ENCODE data around the gene SLC46A2.

DNA sequence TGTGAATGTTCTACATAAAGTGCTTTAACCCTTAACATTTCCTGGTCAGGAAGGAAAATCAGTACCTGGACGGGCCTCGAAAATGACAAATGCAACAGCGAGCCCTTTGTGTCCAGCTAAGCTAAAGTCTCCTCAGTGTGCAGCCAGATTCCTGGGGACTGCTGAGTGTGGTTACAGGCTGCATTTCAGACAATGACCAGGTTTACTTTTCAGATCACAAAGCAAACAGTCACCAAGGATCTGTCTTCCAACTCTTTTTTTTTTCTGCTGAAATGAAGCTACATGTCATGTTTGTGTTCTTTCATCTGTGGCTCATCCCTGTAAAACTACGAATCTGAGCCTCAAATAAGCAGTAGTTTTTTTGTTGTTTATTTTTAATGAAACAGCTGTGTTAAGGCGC, 20.8 kb downstream of the SLC46A2 start:
- TF ChIP-seq SUZ12 (IDR thresholded peaks at IDR 0.05), result no peak
- no peak for TF ChIP-seq FOXK2 (IDR thresholded peaks at IDR 0.05)
- no peak for TF ChIP-seq TARDBP (IDR thresholded peaks at IDR 0.05)
- TF ChIP-seq HDGF (IDR thresholded peaks at IDR 0.05; ENCODE audit: borderline replicate concordance), result no peak
- no peak for TF ChIP-seq LEF1 (IDR thresholded peaks at IDR 0.05; ENCODE audit: borderline replicate concordance)
- TF ChIP-seq, protein P1, sequence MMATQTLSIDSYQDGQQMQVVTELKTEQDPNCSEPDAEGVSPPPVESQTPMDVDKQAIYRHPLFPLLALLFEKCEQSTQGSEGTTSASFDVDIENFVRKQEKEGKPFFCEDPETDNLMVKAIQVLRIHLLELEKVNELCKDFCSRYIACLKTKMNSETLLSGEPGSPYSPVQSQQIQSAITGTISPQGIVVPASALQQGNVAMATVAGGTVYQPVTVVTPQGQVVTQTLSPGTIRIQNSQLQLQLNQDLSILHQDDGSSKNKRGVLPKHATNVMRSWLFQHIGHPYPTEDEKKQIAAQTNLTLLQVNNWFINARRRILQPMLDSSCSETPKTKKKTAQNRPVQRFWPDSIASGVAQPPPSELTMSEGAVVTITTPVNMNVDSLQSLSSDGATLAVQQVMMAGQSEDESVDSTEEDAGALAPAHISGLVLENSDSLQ (IDR thresholded peaks at IDR 0.05), result no peak
- no peak for TF ChIP-seq BHLHE40 (IDR thresholded peaks at IDR 0.05; ENCODE audit: borderline replicate concordance)
